Activated CD4-positive, alpha-beta T cell treated with anti-CD3 and anti-CD28 coated beads, Interleukin-2, amount 10 ng/mL, durations not matched to agents 7 days and 5 days (primary cell): Measurements from ENCODE around the gene UBE3B. TPM values are rescaled to one million over a fixed set of nuclear protein-coding genes. Genes with fewer than 3 reads are reported as not detected.

ENCODE experiments used
- CTCF ChIA-PET: fragments of 350-600 bp; sonication (Branson Sonifier 250); formaldehyde crosslinking; loops from one replicate; lab custom pipeline; 2021; ENCODE audit warnings: antibody characterized with exemption; lab: Charles Lee
- POLR2A ChIA-PET: fragments of 350-600 bp; sonication (Branson Sonifier 250); formaldehyde crosslinking; loops from one replicate; lab custom pipeline; 2021; ENCODE audit warnings: antibody characterized with exemption; lab: Charles Lee
- DNase-seq: peaks from one replicate; pipeline ENCODE4 v3.0.0-alpha.2; 2020
- H3K27ac Mint-ChIP-seq: one replicate; pipeline ENCODE4 v1.8.0; 2021; ENCODE audit warnings: mild to moderate bottlenecking, moderate library complexity, mixed read lengths
- H3K27me3 Mint-ChIP-seq: one replicate; pipeline ENCODE4 v1.8.0; 2021; ENCODE audit warnings: mixed read lengths
- H3K36me3 Mint-ChIP-seq: one replicate; pipeline ENCODE4 v1.8.0; 2021; ENCODE audit warnings: low read depth, mixed read lengths
- H3K4me1 Mint-ChIP-seq: one replicate; pipeline ENCODE4 v1.8.0; 2021; ENCODE audit warnings: mixed read lengths
- H3K4me3 Mint-ChIP-seq: one replicate; pipeline ENCODE4 v1.8.0; 2021; ENCODE audit warnings: mild to moderate bottlenecking, moderate library complexity, mixed read lengths
- H3K9me3 Mint-ChIP-seq: one replicate; pipeline ENCODE4 v1.8.0; 2021; ENCODE audit warnings: mixed read lengths
- total RNA-seq, 2 experiments: library from RNA; stranded (reverse); gene quantifications; one replicate each; pipeline ENCODE4 v1.2.3, GENCODE V29; 2021

Gene UBE3B
- total RNA-seq, 2 experiments from 2014 or later: 35.5 to 37.4 TPM

- no peak for DNase-seq
- POLR2A ChIA-PET: no interaction called here
- CTCF ChIA-PET: interaction anchor here (0.6 to 1.5 kb wide), 2 partner anchors 22 to 939 kb away, joined by 3 read pairs; no protein-coding TSS in a partner anchor
- H3K36me3 Mint-ChIP-seq: peaks cover 23% of the 10 kb centered on the region
- H3K27ac Mint-ChIP-seq: no peak overlapping the region
- H3K4me1 Mint-ChIP-seq: peaks cover 4% of the 10 kb centered on the region
- H3K4me3 Mint-ChIP-seq: no peak overlapping the region
- H3K9me3 Mint-ChIP-seq: peaks cover 3% of the 10 kb centered on the region
- no peaks in the 10 kb centered on the region for H3K27me3 Mint-ChIP-seq
Measured at GRCh38 chr12:109567296-109567695, 89.9 kb downstream of the UBE3B start.

- ChIA-PET CTCF (interaction anchor here (0.6 kb wide), 1 partner anchor 940 kb away, joined by 3 read pairs; no protein-coding TSS in a partner anchor), POLR2A (no interaction called here)
- DNase-seq: no peak
- Mint-ChIP-seq H3K27me3 (no peaks in the 10 kb centered on the region), H3K4me1 (peaks cover 11% of the 10 kb centered on the region), H3K9me3 (no peaks in the 10 kb centered on the region), H3K4me3 (no peak overlapping the region), H3K36me3 (peaks cover 16% of the 10 kb centered on the region), H3K27ac (no peak overlapping the region)
Measured at GRCh38 chr12:109567967-109568366, 90.5 kb downstream of the UBE3B start.

GRCh38 chr12:109568486-109568885 lies 91.1 kb downstream of the UBE3B start:
- POLR2A ChIA-PET: no interaction called here
- no peak overlapping the region for H3K27ac Mint-ChIP-seq

GRCh38 chr12:109571773-109572505 lies 94.5 kb downstream of the UBE3B start:
- ChIA-PET CTCF (interaction anchor here (1.2 to 1.9 kb wide), 2 partner anchors 12 to 19 kb away, joined by 3 to 4 read pairs; no protein-coding TSS in a partner anchor), POLR2A (no interaction called here)
- Mint-ChIP-seq H3K36me3 (peaks cover 6% of the 10 kb centered on the region), H3K27ac (no peak overlapping the region), H3K27me3 (no peaks in the 10 kb centered on the region), H3K4me3 (no peak overlapping the region), H3K9me3 (no peaks in the 10 kb centered on the region), H3K4me1 (peaks cover 30% of the 10 kb centered on the region)
- DNase-seq: no peak

More at GRCh38 chr12:109568486-109568885, 91.1 kb downstream of the UBE3B start:
- Mint-ChIP-seq H3K27me3 (no peaks in the 10 kb centered on the region), H3K4me3 (no peak overlapping the region), H3K36me3 (peaks cover 12% of the 10 kb centered on the region), H3K4me1 (peaks cover 14% of the 10 kb centered on the region), H3K9me3 (no peaks in the 10 kb centered on the region)
- DNase-seq: no peak
- CTCF ChIA-PET: no interaction called here

- POLR2A ChIA-PET: no interaction called here
- CTCF ChIA-PET: interaction anchor here (1.2 to 1.9 kb wide), 2 partner anchors 13 to 20 kb away, joined by 3 to 4 read pairs; no protein-coding TSS in a partner anchor
- DNase-seq: no peak
- peaks cover 30% of the 10 kb centered on the region for H3K4me1 Mint-ChIP-seq
- no peaks in the 10 kb centered on the region for H3K9me3 Mint-ChIP-seq
- peak overlapping the region; percentile 92 for H3K4me3 Mint-ChIP-seq
- no peaks in the 10 kb centered on the region for H3K27me3 Mint-ChIP-seq
- H3K36me3 Mint-ChIP-seq: peaks cover 7% of the 10 kb centered on the region
- peak overlapping the region; percentile 95 for H3K27ac Mint-ChIP-seq
Measured at GRCh38 chr12:109572506-109572845, 95.0 kb downstream of the UBE3B start.

- DNase-seq: peak; percentile 100
- Mint-ChIP-seq H3K27ac (peak within 1 kb of the TSS; percentile 95), H3K27me3 (no peaks in the 10 kb centered on the region), H3K9me3 (no peaks in the 10 kb centered on the region), H3K4me1 (peaks cover 30% of the 10 kb centered on the region), H3K36me3 (peaks cover 9% of the 10 kb centered on the region), H3K4me3 (peak within 1 kb of the TSS; percentile 92)
- ChIA-PET CTCF (interaction anchor here (1.0 to 2.0 kb wide), 6 partner anchors 9 to 82 kb away, joined by 3 to 4 read pairs (median 4); no protein-coding TSS in a partner anchor), POLR2A (no interaction called here)
Measured at GRCh38 chr12:109573029-109573913, 95.8 kb downstream of the UBE3B start, which contains the start of the genes MMAB and MVK. MMAB (minus strand) TSS chr12:109573504; CDS start chr12:109573480, 24 bp downstream. MVK (plus strand) TSS chr12:109573794; CDS start chr12:109574823, 1,029 bp downstream.

- H3K4me3 Mint-ChIP-seq: peak overlapping the region; percentile 92
- peaks cover 11% of the 10 kb centered on the region for H3K36me3 Mint-ChIP-seq
- peak overlapping the region; percentile 95 for H3K27ac Mint-ChIP-seq
- H3K9me3 Mint-ChIP-seq: no peaks in the 10 kb centered on the region
- ChIA-PET CTCF (interaction anchor here (0.6 to 2.0 kb wide), 6 partner anchors 8 to 232 kb away, joined by 3 to 5 read pairs (median 4); no protein-coding TSS in a partner anchor), POLR2A (no interaction called here)
- no peaks in the 10 kb centered on the region for H3K27me3 Mint-ChIP-seq
- H3K4me1 Mint-ChIP-seq: peaks cover 30% of the 10 kb centered on the region
- no peak for DNase-seq
Measured at GRCh38 chr12:109573914-109574244, 96.4 kb downstream of the UBE3B start.

GRCh38 chr12:109575683-109576082 lies 98.2 kb downstream of the UBE3B start:
- no peak for DNase-seq
- POLR2A ChIA-PET: no interaction called here
- Mint-ChIP-seq H3K4me1 (peaks cover 30% of the 10 kb centered on the region), H3K27me3 (no peaks in the 10 kb centered on the region), H3K27ac (no peak overlapping the region), H3K36me3 (peaks cover 17% of the 10 kb centered on the region), H3K4me3 (no peak overlapping the region), H3K9me3 (no peaks in the 10 kb centered on the region)
- CTCF ChIA-PET: interaction anchor here (2.0 kb wide), 1 partner anchor 11 kb away, joined by 4 read pairs; no protein-coding TSS in a partner anchor

- ChIA-PET POLR2A (no interaction called here), CTCF (no interaction called here)
- Mint-ChIP-seq H3K9me3 (no peaks in the 10 kb centered on the region), H3K27me3 (no peaks in the 10 kb centered on the region), H3K4me1 (peaks cover 26% of the 10 kb centered on the region), H3K36me3 (peaks cover 21% of the 10 kb centered on the region), H3K27ac (no peak overlapping the region), H3K4me3 (no peak overlapping the region)
- no peak for DNase-seq
Measured at GRCh38 chr12:109577311-109577710, 99.9 kb downstream of the UBE3B start.

- POLR2A ChIA-PET: no interaction called here
- H3K4me1 Mint-ChIP-seq: peaks cover 17% of the 10 kb centered on the region
- H3K9me3 Mint-ChIP-seq: no peaks in the 10 kb centered on the region
- H3K4me3 Mint-ChIP-seq: no peak overlapping the region
- peaks cover 21% of the 10 kb centered on the region for H3K36me3 Mint-ChIP-seq
- no peak overlapping the region for H3K27ac Mint-ChIP-seq
- H3K27me3 Mint-ChIP-seq: no peaks in the 10 kb centered on the region
- CTCF ChIA-PET: interaction anchor here (1.4 kb wide), 1 partner anchor 9 kb away, joined by 3 read pairs; no protein-coding TSS in a partner anchor
- DNase-seq: no peak
Measured at GRCh38 chr12:109578330-109578927, 101.0 kb downstream of the UBE3B start.

GRCh38 chr12:109579639-109580038 lies 102.2 kb downstream of the UBE3B start:
- ChIA-PET POLR2A (no interaction called here), CTCF (no interaction called here)
- H3K4me1 Mint-ChIP-seq: peaks cover 8% of the 10 kb centered on the region
- H3K9me3 Mint-ChIP-seq: no peaks in the 10 kb centered on the region
- no peak overlapping the region for H3K27ac Mint-ChIP-seq
- no peaks in the 10 kb centered on the region for H3K27me3 Mint-ChIP-seq
- peaks cover 21% of the 10 kb centered on the region for H3K36me3 Mint-ChIP-seq
- H3K4me3 Mint-ChIP-seq: no peak overlapping the region
- no peak for DNase-seq

- no peaks in the 10 kb centered on the region for H3K27me3 Mint-ChIP-seq
- no peak overlapping the region for H3K27ac Mint-ChIP-seq
- peaks cover 21% of the 10 kb centered on the region for H3K36me3 Mint-ChIP-seq
- H3K9me3 Mint-ChIP-seq: no peaks in the 10 kb centered on the region
- no peak overlapping the region for H3K4me3 Mint-ChIP-seq
- POLR2A ChIA-PET: no interaction called here
- CTCF ChIA-PET: no interaction called here
- peaks cover 3% of the 10 kb centered on the region for H3K4me1 Mint-ChIP-seq
- no peak for DNase-seq
Measured at GRCh38 chr12:109580272-109580671, 102.8 kb downstream of the UBE3B start.
